AG04450 (cell line): ENCODE data around the gene PTGS1. TPM values are rescaled to one million over a fixed set of nuclear protein-coding genes. Genes with fewer than 3 reads are reported as not detected.

Experiments
- CTCF ChIA-PET: fragments of 300-600, 350-600 bp; formaldehyde crosslinking; extraction: SDS; loops from one replicate; lab custom pipeline; 2022; ENCODE audit warnings: antibody characterized with exemption, inconsistent platforms; lab: Charles Lee
- POLR2A ChIA-PET: fragments of 350-600 bp; formaldehyde crosslinking; extraction: SDS; loops from one replicate; lab custom pipeline; 2021; ENCODE audit warnings: antibody characterized with exemption, inconsistent platforms; lab: Yijun Ruan, JAX
- DNase-seq: peaks from one replicate; pipeline ENCODE4 v3.0.0-alpha.2; 2011; ENCODE audit warnings: low read depth, low spot score
- H3K27ac ChIP-seq: one replicate; pipeline ENCODE4 v1.5.1; 2012; ENCODE audit warnings: low read depth, low read length, control low read depth
- H3K27me3 ChIP-seq: one replicate; pipeline ENCODE4 v1.6.0; 2012; ENCODE audit warnings: low read length; ENCODE audit not compliant: control insufficient read depth, insufficient read depth
- H3K4me3 ChIP-seq: 2 replicates; pipeline ENCODE4 v1.5.1; 2011; ENCODE audit warnings: mild to moderate bottlenecking, low read depth, low read length, control low read depth
- H3K9me3 ChIP-seq: 2 replicates; pipeline ENCODE4 v1.5.1; 2012; ENCODE audit warnings: low read length; ENCODE audit not compliant: control insufficient read depth, insufficient read depth
- polyA plus RNA-seq: library from polyadenylated mRNA; depleted of rRNA; stranded (reverse); fragments of >200 nt; gene quantifications from 2 replicates; pipeline ENCODE4 v1.2.3, GENCODE V29; 2011
- TF ChIP-seq, protein P1 (sequence below): IDR thresholded peaks from 2 replicates; pipeline ENCODE4 v1.5.1; 2011; ENCODE audit warnings: low read depth, low read length, control low read depth, inconsistent platforms

Gene PTGS1
- polyA plus RNA-seq, 1 experiment, result 83.1 TPM

DNA sequence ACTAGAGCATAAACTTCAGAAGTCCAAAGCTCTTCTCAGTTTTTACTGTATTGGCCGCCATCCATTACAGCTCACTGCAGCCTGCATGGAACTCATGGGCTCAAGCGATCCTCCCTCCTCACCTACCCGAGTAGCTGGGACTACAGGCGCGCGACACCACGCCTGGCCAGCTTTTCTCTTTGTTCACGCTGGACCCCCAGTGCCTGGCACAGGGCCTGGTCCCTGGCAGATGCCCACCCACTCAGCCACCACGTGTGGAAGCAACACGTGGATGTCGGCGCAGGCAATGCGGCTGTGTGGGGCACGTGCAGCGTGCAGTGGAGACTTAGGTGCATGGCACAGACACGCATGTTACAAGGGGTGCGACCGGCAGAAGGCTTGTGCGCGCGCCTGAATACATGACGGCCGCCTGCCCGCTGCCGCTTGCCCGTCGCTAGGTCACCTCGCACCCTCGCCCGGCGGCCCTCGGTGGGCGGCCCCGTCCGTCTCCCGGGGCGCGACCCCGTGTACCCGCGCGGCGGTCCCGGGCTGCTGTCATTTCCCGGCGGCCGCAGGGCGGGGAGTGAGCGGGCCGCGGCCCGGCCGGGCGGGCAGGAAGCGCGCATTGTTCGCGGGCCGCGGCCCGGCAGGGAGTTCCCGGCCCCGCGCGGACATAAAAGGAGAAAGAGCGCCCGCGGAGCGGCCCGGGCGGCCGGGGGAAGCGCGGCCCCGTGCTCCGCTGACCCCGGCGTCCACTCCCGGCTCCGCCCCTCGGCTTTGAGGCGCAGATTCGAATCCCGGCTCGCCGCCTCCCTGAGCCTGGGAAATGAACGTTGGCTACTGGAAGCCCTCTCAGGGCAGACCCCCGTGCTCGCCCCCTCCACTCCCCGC lies 24.1 kb upstream of the PTGS1 start:
- CTCF ChIA-PET, result interaction anchor here (4.8 kb wide), 2 partner anchors 221 to 248 kb away, joined by 18 to 28 read pairs; no protein-coding TSS in a partner anchor
- DNase-seq, result no peak
- Histone ChIP-seq H3K9me3 (no peaks in the 10 kb centered on the region), H3K27ac (no peak overlapping the region), H3K27me3 (peaks cover 3% of the 10 kb centered on the region), H3K4me3 (peak overlapping the region; percentile 53)
- POLR2A ChIA-PET, result interaction anchor here (0.8 kb wide), 1 partner anchor 259 kb away, joined by 3 read pairs; no protein-coding TSS in a partner anchor
- TF ChIP-seq, protein P1, sequence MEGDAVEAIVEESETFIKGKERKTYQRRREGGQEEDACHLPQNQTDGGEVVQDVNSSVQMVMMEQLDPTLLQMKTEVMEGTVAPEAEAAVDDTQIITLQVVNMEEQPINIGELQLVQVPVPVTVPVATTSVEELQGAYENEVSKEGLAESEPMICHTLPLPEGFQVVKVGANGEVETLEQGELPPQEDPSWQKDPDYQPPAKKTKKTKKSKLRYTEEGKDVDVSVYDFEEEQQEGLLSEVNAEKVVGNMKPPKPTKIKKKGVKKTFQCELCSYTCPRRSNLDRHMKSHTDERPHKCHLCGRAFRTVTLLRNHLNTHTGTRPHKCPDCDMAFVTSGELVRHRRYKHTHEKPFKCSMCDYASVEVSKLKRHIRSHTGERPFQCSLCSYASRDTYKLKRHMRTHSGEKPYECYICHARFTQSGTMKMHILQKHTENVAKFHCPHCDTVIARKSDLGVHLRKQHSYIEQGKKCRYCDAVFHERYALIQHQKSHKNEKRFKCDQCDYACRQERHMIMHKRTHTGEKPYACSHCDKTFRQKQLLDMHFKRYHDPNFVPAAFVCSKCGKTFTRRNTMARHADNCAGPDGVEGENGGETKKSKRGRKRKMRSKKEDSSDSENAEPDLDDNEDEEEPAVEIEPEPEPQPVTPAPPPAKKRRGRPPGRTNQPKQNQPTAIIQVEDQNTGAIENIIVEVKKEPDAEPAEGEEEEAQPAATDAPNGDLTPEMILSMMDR, result no peak

DNA sequence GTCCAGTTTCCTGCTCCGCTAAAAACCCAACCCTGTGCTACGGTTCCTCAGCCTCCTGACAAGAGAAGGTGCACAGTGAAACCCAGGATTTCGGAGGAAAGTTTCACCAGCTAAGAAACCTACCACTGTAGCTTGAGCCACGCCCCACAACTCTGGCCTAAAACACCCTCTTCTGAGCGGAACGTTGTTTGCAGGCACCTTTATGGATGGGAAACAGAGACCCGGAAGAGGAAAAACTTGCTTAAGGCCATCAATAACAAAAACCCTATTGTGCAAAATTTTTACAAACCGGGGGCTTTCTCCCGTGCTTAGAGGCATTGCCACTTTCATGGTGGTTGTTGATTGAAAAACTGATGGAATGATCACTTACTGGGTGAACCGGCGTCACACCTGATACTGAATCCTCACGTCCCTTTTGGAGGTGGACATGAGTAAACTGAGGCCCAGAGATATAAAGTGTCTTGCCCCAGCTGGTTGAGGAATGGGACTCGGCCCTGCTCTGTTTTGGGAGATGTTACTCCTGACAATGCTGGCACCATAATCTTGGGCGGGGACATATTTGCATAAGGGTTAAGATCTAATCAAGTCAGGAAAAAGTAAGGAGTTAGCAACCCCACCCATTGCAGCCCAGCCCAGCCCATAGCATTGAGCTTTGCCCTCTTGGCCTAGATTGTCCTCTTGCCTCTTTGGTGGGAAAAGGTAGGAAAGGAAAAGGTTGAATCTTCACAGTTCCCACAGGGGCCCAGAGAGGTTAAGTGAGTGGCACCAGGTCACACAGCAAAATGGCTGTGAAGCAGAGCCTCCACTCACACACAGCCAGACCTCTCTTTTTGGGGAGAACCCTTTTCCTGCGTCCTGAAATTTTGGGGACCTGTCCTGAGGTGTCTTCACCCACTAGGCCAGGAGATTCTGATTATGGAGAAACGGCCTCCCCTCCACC lies 23.2 kb upstream of the PTGS1 start:
- CTCF ChIA-PET, result interaction anchor here (0.9 to 4.8 kb wide), 4 partner anchors 105 to 249 kb away, joined by 3 to 28 read pairs (median 12); no protein-coding TSS in a partner anchor

DNA sequence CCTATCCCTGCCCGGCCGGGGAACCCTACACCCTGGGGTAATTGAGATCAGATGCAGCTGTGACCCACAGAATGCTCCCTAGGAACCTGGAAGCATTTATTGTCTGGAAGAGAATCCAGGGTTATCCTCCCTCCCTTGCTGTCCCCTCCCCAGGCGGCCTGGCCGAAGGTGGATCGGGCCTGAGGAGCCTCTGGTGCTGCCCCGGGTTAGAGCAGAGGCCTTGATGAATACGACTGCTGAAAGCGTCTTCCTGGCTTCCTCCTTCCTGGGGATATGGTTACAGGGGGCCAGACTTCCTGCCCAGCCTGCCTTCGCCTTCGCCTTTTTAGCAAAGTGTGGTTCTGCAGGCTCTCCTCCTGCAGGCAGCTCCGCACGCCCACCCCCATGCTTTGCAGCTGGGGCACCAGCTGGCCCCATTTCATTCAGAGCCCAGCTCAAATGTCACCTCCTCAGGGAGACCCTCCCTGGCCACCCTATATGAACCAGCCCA lies 22.5 kb upstream of the PTGS1 start:
- H3K27ac ChIP-seq, result no peak overlapping the region
- no peak for DNase-seq
- CTCF ChIA-PET, result interaction anchor here (0.9 to 4.8 kb wide), 4 partner anchors 104 to 249 kb away, joined by 3 to 28 read pairs (median 12); no protein-coding TSS in a partner anchor

More for the DNA sequence above, 23.2 kb upstream of the PTGS1 start:
- H3K9me3 ChIP-seq, result no peaks in the 10 kb centered on the region
- H3K27me3 ChIP-seq, result peaks cover 3% of the 10 kb centered on the region
- H3K4me3 ChIP-seq, result peak overlapping the region; percentile 53
- POLR2A ChIA-PET, result interaction anchor here (0.8 kb wide), 1 partner anchor 260 kb away, joined by 3 read pairs; no protein-coding TSS in a partner anchor
- no peak overlapping the region for H3K27ac ChIP-seq
- DNase-seq, result no peak
- TF ChIP-seq, protein P1, result no peak

DNA sequence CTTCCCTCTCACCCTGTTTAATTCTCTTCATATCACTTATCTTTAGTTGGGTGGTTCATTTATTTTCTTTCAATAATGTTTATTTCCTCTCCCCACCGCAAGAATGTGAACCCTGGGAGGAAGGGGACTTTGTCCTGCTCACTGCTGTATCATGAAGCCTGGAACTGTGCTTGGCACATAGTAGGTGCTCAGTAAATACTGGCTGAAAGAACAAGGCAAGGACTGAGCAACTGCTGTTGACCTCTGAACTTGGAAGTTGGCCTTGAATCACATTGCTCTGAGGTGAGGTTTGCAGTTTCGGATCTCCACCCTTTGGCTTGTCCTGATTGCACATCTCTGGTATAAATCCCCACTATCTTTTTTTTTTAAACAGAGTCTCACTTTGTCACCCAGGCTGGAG lies 22.0 kb upstream of the PTGS1 start:
- DNase-seq, result no peak
- Histone ChIP-seq H3K4me3 (no peak overlapping the region), H3K9me3 (no peaks in the 10 kb centered on the region; the same call in 1 of the 2 replicates), H3K27ac (no peak overlapping the region), H3K27me3 (peaks cover 3% of the 10 kb centered on the region)
- TF ChIP-seq, protein P1, result no peak
- ChIA-PET CTCF (interaction anchor here (1.0 to 5.5 kb wide), 5 partner anchors 223 to 250 kb away, joined by 3 to 222 read pairs (median 18); no protein-coding TSS in a partner anchor), POLR2A (no interaction called here)

More for the DNA sequence above, 22.5 kb upstream of the PTGS1 start:
- TF ChIP-seq, protein P1, result no peak
- no peaks in the 10 kb centered on the region; the same call in 1 of the 2 replicates for H3K9me3 ChIP-seq
- peaks cover 3% of the 10 kb centered on the region for H3K27me3 ChIP-seq
- POLR2A ChIA-PET, result no interaction called here
- no peak overlapping the region for H3K4me3 ChIP-seq
